Sigmoid colon (tissue), 7 donors: Measurements from ENCODE around the gene LIMS2. TPM values are rescaled to one million over a fixed set of nuclear protein-coding genes. Genes with fewer than 3 reads are reported as not detected.
A peak's percentile ranks its signal among the peaks of the same experiment; 100 is the strongest.

Source experiments
- DNase-seq: peaks from one replicate; pipeline ENCODE4 v3.0.0-alpha.2; 2019
- H3K27ac ChIP-seq, 4 donors: fragments of 200-600 bp; sonication (generic); one replicate each; pipeline ENCODE4 v1.5.1; 2016 to 2019; ENCODE audit warnings: mild to moderate bottlenecking in 1 of 4
- H3K27me3 ChIP-seq, 3 donors: fragments of 200-600 bp; sonication (generic); one replicate each; pipeline ENCODE4 v1.5.1; 2019; ENCODE audit warnings: mild to moderate bottlenecking in 1 of 3
- H3K36me3 ChIP-seq, 4 donors: fragments of 200-600 bp; sonication (generic); one replicate each; pipeline ENCODE4 v1.5.1; 2016 to 2019
- H3K4me1 ChIP-seq, 4 donors: fragments of 200-600 bp; sonication (generic); one replicate each; pipeline ENCODE4 v1.5.1; 2017 to 2019
- H3K4me3 ChIP-seq, 4 donors: fragments of 200-600 bp; sonication (generic); one replicate each; pipeline ENCODE4 v1.5.1; 2017 to 2019; ENCODE audit warnings: mild to moderate bottlenecking in 2 of 4, moderate library complexity in 1 of 4
- H3K9me3 ChIP-seq, 4 donors: fragments of 200-600 bp in 3 of 4; sonication (generic) in 3 of 4; one replicate each; pipeline versions ENCODE4 v1.5.1 to v1.6.1; 2013 to 2019
- CTCF ChIP-seq, 4 experiments: fragments of 450-650 bp in 3 of 4; fragments of 200-600 bp in 1 of 4; IDR thresholded peaks; one replicate each; pipeline ENCODE4 v1.5.1; 2016 to 2019; ENCODE audit warnings: antibody characterized with exemption in 4 of 4, mild to moderate bottlenecking in 3 of 4, moderate library complexity in 2 of 4
- EP300 ChIP-seq, 4 donors: sonication (generic); formaldehyde crosslinking; IDR thresholded peaks; one replicate each; pipeline ENCODE4 v1.6.1; 2017; ENCODE audit warnings: antibody characterized with exemption in 4 of 4
- POLR2A ChIP-seq, 2 donors: fragments of 450-650 bp; IDR thresholded peaks; one replicate each; pipeline ENCODE4 v1.6.1; 2016; ENCODE audit warnings: antibody characterized with exemption in 2 of 2, mild to moderate bottlenecking in 2 of 2, moderate library complexity in 2 of 2
- POLR2AphosphoS5 ChIP-seq, 4 donors: sonication (generic); formaldehyde crosslinking; IDR thresholded peaks; one replicate each; pipeline ENCODE4 v1.6.1; 2017; ENCODE audit warnings: antibody characterized with exemption in 4 of 4
- WGBS, 2 donors: extraction: QIAGEN DNeasy Blood & Tissue Kit; methylation state at CpG; one replicate each; pipeline ENCODE4 v1.1.7; 2013; 5-methylcytosine and 5-hydroxymethylcytosine counted together
- intact Hi-C: fragments of 100-400 bp; cut with DNase I; formaldehyde crosslinking; loops from one replicate; pipeline ENCODE4 v1.15.1; 2023
- polyA plus RNA-seq, 3 donors: library from polyadenylated mRNA; stranded (reverse); fragments of 200-250 nt; gene quantifications; one replicate each; pipeline ENCODE4 v1.2.3, GENCODE V29; 2013
- total RNA-seq, 4 donors: library from RNA; depleted of rRNA; stranded (reverse); fragments of >200 nt; gene quantifications; one replicate each; pipeline ENCODE4 v1.1.0, GENCODE V29; 2016
- donor health status: healthy with polysubstance abuse.
- donor health status: Bipolar disorder and iron deficiency.
- donor health status: healthy.

The LIMS2 gene
- total and polyA plus RNA-seq, 7 donors, result 3.2 to 357 (median 125) TPM

- DNase-seq, result peak; percentile 87
- H3K27ac ChIP-seq, result peak overlapping the region; percentile 59 to 83 (median 70)
- no peaks in the 10 kb centered on the region for H3K27me3 ChIP-seq
- H3K4me1 ChIP-seq, result peaks cover 0 to 18% (median 12%) of the 10 kb centered on the region in 4 donors
- peak overlapping the region; percentile 20 to 53 (median 40) for H3K4me3 ChIP-seq
- WGBS, 2 donors, result 42 to 49% methylated on average over 52 of the region's 52 CpGs
- TF ChIP-seq POLR2A (IDR thresholded peaks at IDR 0.05) (no peak), CTCF (IDR thresholded peaks at IDR 0.05) (peak; percentile 36 to 70 (median 48)), POLR2AphosphoS5 (IDR thresholded peaks at IDR 0.05) (peak in 3 of 4 donors; percentile 32 to 51 (median 49))
- no peaks in the 10 kb centered on the region for H3K36me3 ChIP-seq
- H3K9me3 ChIP-seq, result peaks cover 0 to under 1% (median 0%) of the 10 kb centered on the region in 4 donors
- intact Hi-C loops, result loop anchor here (5.0 kb wide), 1 partner anchor 48 kb away; the partner anchor contains the start of gene GPR17
These were observed 20.5 kb upstream of the LIMS2 start for GRCh38 chr2:127695491-127696472.

GRCh38 chr2:127694986-127695385, 19.7 kb upstream of the LIMS2 start:
- TF ChIP-seq EP300 (IDR thresholded peaks at IDR 0.05) (no peak), POLR2AphosphoS5 (IDR thresholded peaks at IDR 0.05) (no peak), CTCF (IDR thresholded peaks at IDR 0.05) (no peak), POLR2A (IDR thresholded peaks at IDR 0.05) (no peak)
- Histone ChIP-seq H3K36me3 (no peaks in the 10 kb centered on the region), H3K27me3 (no peaks in the 10 kb centered on the region), H3K4me1 (peaks cover 0 to 13% (median 9%) of the 10 kb centered on the region in 4 donors), H3K27ac (peak overlapping the region; percentile 59 to 83 (median 70)), H3K9me3 (peaks cover 0 to 6% (median 0%) of the 10 kb centered on the region in 4 donors), H3K4me3 (peak overlapping the region in 3 of 4 donors; percentile 37 to 53 (median 43))
- intact Hi-C loops, result loop anchor here (5.0 kb wide), 1 partner anchor 48 kb away; the partner anchor contains the start of gene GPR17
- DNase-seq, result no peak
- 93 to 94% methylated on average over 9 of the region's 9 CpGs for WGBS, 2 donors

- Histone ChIP-seq H3K36me3 (no peaks in the 10 kb centered on the region), H3K27me3 (no peaks in the 10 kb centered on the region), H3K4me1 (peaks cover 0 to 24% (median 18%) of the 10 kb centered on the region in 4 donors), H3K9me3 (peaks cover 0 to 6% (median 0%) of the 10 kb centered on the region in 4 donors), H3K4me3 (no peak overlapping the region), H3K27ac (no peak overlapping the region)
- intact Hi-C loops, result no loop called here
- 90% methylated on average over 2 of the region's 2 CpGs for WGBS, 2 donors
- TF ChIP-seq EP300 (IDR thresholded peaks at IDR 0.05), result no peak
- TF ChIP-seq CTCF (IDR thresholded peaks at IDR 0.05), result no peak
- no peak for TF ChIP-seq POLR2AphosphoS5 (IDR thresholded peaks at IDR 0.05)
- TF ChIP-seq POLR2A (IDR thresholded peaks at IDR 0.05), result no peak
- no peak for DNase-seq
These were observed 15.4 kb upstream of the LIMS2 start for GRCh38 chr2:127690696-127691095.

- H3K4me3 ChIP-seq, result no peak overlapping the region
- no peak overlapping the region for H3K27ac ChIP-seq
- peaks cover 0 to 6% (median 0%) of the 10 kb centered on the region in 4 donors for H3K9me3 ChIP-seq
- intact Hi-C loops, result loop anchor here (10.0 kb wide), 1 partner anchor 54 kb away; no protein-coding TSS in a partner anchor
- peaks cover 0 to 38% (median 22%) of the 10 kb centered on the region in 4 donors for H3K4me1 ChIP-seq
- 71 to 90% methylated on average over 1 of the region's 1 CpG for WGBS, 2 donors
- H3K27me3 ChIP-seq, result no peaks in the 10 kb centered on the region
- no peaks in the 10 kb centered on the region for H3K36me3 ChIP-seq
- TF ChIP-seq EP300 (IDR thresholded peaks at IDR 0.05), result no peak
- TF ChIP-seq CTCF (IDR thresholded peaks at IDR 0.05), result no peak
- TF ChIP-seq POLR2AphosphoS5 (IDR thresholded peaks at IDR 0.05), result no peak
- TF ChIP-seq POLR2A (IDR thresholded peaks at IDR 0.05), result no peak
- DNase-seq, result no peak
These were observed 13.1 kb upstream of the LIMS2 start for GRCh38 chr2:127688405-127688804.
